Liver (tissue), 9 donors: ENCODE data around the gene NQO2. TPM values are rescaled to one million over a fixed set of nuclear protein-coding genes. Genes with fewer than 3 reads are reported as not detected.
"Not testable (repeated sequence)": the region's sequence is repeated elsewhere in the genome, so short reads cannot be mapped to it uniquely, and the experiment has no call there.

Experiments
- DNase-seq: peaks from one replicate; pipeline ENCODE4 v3.0.0-alpha.2; 2017; ENCODE audit warnings: low spot score
- H3K27ac ChIP-seq, 2 donors: one replicate each; pipeline ENCODE4 v1.7.0; 2013; ENCODE audit warnings: inconsistent platforms in 2 of 2, low read length in 2 of 2, control low read depth in 1 of 2, low read depth in 1 of 2, mild to moderate bottlenecking in 1 of 2
- H3K27me3 ChIP-seq, 4 donors: one replicate each; pipeline versions ENCODE4 v1.6.1 to v1.7.0; 2013; ENCODE audit warnings: low read length in 3 of 4, inconsistent platforms in 1 of 4, mild to moderate bottlenecking in 1 of 4, moderate library complexity in 1 of 4; ENCODE audit not compliant: control insufficient read depth in 4 of 4, insufficient read depth in 4 of 4
- H3K36me3 ChIP-seq, 4 donors: one replicate each; pipeline versions ENCODE4 v1.6.1 to v1.7.0; 2013; ENCODE audit warnings: low read length in 3 of 4, mild to moderate bottlenecking in 3 of 4, low read depth in 1 of 4, moderate library complexity in 1 of 4; ENCODE audit not compliant: control insufficient read depth in 4 of 4, insufficient read depth in 3 of 4
- H3K4me1 ChIP-seq, 4 donors: one replicate each; pipeline versions ENCODE4 v1.6.1 to v1.7.0; 2013; ENCODE audit warnings: low read length in 3 of 4, mild to moderate bottlenecking in 3 of 4, moderate library complexity in 1 of 4; ENCODE audit not compliant: control insufficient read depth in 4 of 4, insufficient read depth in 4 of 4
- H3K4me3 ChIP-seq, 3 donors: one replicate each; pipeline versions ENCODE4 v1.6.1 to v1.7.0; 2013; ENCODE audit warnings: low read length in 3 of 3, control low read depth in 1 of 3, low read depth in 1 of 3, mild to moderate bottlenecking in 1 of 3
- H3K9ac ChIP-seq, 2 donors: one replicate each; pipeline ENCODE4 v1.7.0; 2013; ENCODE audit warnings: low read length in 2 of 2, mild to moderate bottlenecking in 2 of 2, moderate library complexity in 2 of 2, control low read depth in 1 of 2, low read depth in 1 of 2
- H3K9me3 ChIP-seq, 4 donors: one replicate each; pipeline versions ENCODE4 v1.6.1 to v1.7.0; 2013; ENCODE audit warnings: low read length in 3 of 4; ENCODE audit not compliant: control insufficient read depth in 4 of 4
- EGR1 ChIP-seq, 2 donors: IDR thresholded peaks; 2 replicates each; pipeline ENCODE4 v1.6.1; 2016 to 2018; ENCODE audit warnings: antibody characterized with exemption in 2 of 2, low read depth in 2 of 2
- FOXA1 ChIP-seq: IDR thresholded peaks from 2 replicates; pipeline ENCODE4 v1.6.1; 2016; ENCODE audit warnings: antibody characterized with exemption
- FOXA2 ChIP-seq: IDR thresholded peaks from 2 replicates; pipeline ENCODE4 v1.6.1; 2016; ENCODE audit warnings: antibody characterized with exemption
- GABPA ChIP-seq, 2 donors: IDR thresholded peaks in 1 of 2; conservative IDR thresholded peaks in 1 of 2; 2 replicates each; pipeline ENCODE4 v1.6.1; 2016; ENCODE audit warnings: antibody characterized with exemption in 2 of 2, mild to moderate bottlenecking in 1 of 2, moderate library complexity in 1 of 2
- HNF4A ChIP-seq, 2 donors: conservative IDR thresholded peaks; 2 replicates each; pipeline ENCODE4 v1.6.1; 2016; ENCODE audit warnings: antibody characterized with exemption in 2 of 2, mild to moderate bottlenecking in 2 of 2
- JUND ChIP-seq, 2 donors: IDR thresholded peaks; 2 replicates each; pipeline ENCODE4 v1.6.1; 2016; ENCODE audit warnings: antibody characterized with exemption in 2 of 2
- NR2F2 ChIP-seq: IDR thresholded peaks from 2 replicates; pipeline ENCODE4 v1.6.1; 2016; ENCODE audit warnings: antibody characterized with exemption
- RAD21 ChIP-seq, 2 donors: IDR thresholded peaks; 2 replicates each; pipeline ENCODE4 v1.6.1; 2016; ENCODE audit warnings: antibody characterized with exemption in 2 of 2, mild to moderate bottlenecking in 2 of 2
- RXRA ChIP-seq, 2 donors: IDR thresholded peaks; 2 replicates each; pipeline ENCODE4 v1.6.1; 2017 to 2018; ENCODE audit warnings: antibody characterized with exemption in 2 of 2, mild to moderate bottlenecking in 1 of 2
- TAF1 ChIP-seq: conservative IDR thresholded peaks from 2 replicates; pipeline ENCODE4 v1.6.1; 2016; ENCODE audit warnings: antibody characterized with exemption, mild to moderate bottlenecking
- YY1 ChIP-seq: IDR thresholded peaks from 2 replicates; pipeline ENCODE4 v1.6.1; 2016; ENCODE audit warnings: antibody characterized with exemption, mild to moderate bottlenecking
- ZBTB33 ChIP-seq: IDR thresholded peaks from 2 replicates; pipeline ENCODE4 v1.6.1; 2016; ENCODE audit warnings: antibody characterized with exemption
- WGBS: extraction: QIAGEN DNeasy Blood & Tissue Kit; methylation state at CpG from one replicate; pipeline ENCODE4 v1.1.7; 2013; 5-methylcytosine and 5-hydroxymethylcytosine counted together
- polyA plus RNA-seq, 2 donors: library from polyadenylated mRNA; stranded (reverse) in 1 of 2; unstranded in 1 of 2; fragments of 200-250 nt in 1 of 2; fragments of >200 nt in 1 of 2; fragmentation: Nextera tagmentation in 1 of 2; extraction: Ambion mirVana in 1 of 2; gene quantifications; one replicate each; pipeline versions ENCODE4 v1.2.1 to v1.2.3, GENCODE V29; 2013 to 2015
- total RNA-seq, 2 donors: library from RNA; depleted of rRNA; stranded (reverse); fragments of >200 nt; gene quantifications; one replicate each; pipeline ENCODE4 v1.2.3, GENCODE V29; 2014
- TF ChIP-seq, protein P1 (sequence below): IDR thresholded peaks from 2 replicates; pipeline ENCODE4 v1.6.1; 2016; ENCODE audit warnings: antibody characterized with exemption
- TF ChIP-seq, protein P2 (sequence below): IDR thresholded peaks from 2 replicates; pipeline ENCODE4 v1.6.1; 2016; ENCODE audit warnings: antibody characterized with exemption
- donor health status: healthy.
- donor health status: healthy.
- donor health status: healthy.
- donor health status: healthy.
- donor health status: healthy.

The NQO2 gene
- total and polyA plus RNA-seq, 4 donors, result 11.5 to 127 (median 92.7) TPM

DNA sequence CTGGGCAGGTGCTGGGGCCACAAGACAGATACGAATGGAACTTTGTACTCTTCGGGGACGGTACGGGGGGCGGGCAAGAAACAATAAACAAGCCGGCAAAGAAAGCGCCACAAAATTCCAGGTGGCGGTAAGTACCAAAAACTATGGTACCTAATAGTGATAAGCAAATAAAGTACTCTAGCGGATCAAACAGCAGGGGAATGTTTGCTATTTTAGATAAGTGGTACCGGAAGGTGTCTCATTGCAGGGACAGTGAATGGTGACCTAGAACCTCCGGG is 53.5 kb downstream of the NQO2 start:
- Histone ChIP-seq H3K9me3 (no peaks in the 10 kb centered on the region), H3K4me1 (peaks cover 0 to 19% (median 7%) of the 10 kb centered on the region in 4 donors), H3K4me3 (peak overlapping the region; percentile 10 to 73 (median 68)), H3K9ac (peak overlapping the region in 1 of 2 donors; percentile 31), H3K27ac (no peak overlapping the region), H3K36me3 (no peaks in the 10 kb centered on the region), H3K27me3 (no peaks in the 10 kb centered on the region)
- TF ChIP-seq, protein P1, sequence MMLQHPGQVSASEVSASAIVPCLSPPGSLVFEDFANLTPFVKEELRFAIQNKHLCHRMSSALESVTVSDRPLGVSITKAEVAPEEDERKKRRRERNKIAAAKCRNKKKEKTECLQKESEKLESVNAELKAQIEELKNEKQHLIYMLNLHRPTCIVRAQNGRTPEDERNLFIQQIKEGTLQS, result no peak
- TF ChIP-seq YY1, result no peak
- no peak for TF ChIP-seq ZBTB33
- no peak for TF ChIP-seq EGR1 (IDR thresholded peaks at IDR 0.05; ENCODE audit: low read depth in 2 of 2)
- TF ChIP-seq NR2F2, result no peak
- no peak for TF ChIP-seq RXRA (IDR thresholded peaks at IDR 0.05)
- TF ChIP-seq HNF4A (conservative IDR thresholded peaks at IDR 0.05), result no peak
- TF ChIP-seq GABPA (IDR thresholded peaks at IDR 0.05 in 1 of 2, conservative IDR thresholded peaks at IDR 0.05 in 1 of 2), result no peak
- WGBS, result 30% methylated on average over 11 of the region's 11 CpGs
- no peak for DNase-seq

DNA sequence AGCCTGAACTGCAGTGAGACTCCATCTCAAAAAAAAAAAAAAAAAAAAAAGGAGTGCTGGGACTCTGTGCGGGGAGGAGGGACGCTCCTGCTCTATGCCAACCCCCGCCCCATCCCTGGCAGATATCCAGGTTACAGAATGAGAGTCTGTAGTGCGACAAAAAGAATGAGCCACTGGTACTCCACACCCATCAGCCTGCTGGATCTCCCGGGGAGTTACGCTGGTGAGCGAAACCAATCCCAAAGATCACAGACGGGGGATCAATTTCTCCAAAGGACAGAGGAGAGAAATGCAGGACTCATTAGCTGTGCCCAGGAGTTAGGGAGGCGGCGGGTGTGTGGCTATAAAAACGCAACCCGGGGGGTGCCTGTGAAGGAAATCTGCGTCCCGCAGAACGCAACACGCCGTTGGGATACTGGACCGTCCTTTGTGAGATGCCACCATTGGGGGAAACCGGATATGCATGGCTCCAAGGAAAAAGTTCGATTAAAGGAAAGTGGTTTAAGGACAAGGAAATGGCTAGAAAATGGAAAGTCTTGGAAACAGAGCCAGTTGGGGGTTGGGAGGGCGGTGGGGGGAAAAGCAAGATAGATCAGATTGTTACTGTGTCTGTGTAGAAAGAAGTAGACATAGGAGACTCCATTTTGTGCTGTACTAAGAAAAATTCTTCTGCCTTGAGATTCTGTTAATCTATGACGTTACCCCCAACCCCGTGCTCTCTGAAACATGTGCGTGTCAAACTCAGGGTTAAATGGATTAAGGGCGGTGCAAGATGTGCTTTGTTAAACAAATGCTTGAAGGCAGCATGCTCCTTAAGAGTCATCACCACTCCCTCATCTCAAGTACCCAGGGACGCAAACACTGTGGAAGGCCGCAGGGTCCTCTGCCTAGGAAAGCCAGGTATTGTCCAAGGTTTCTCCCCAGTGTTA is 54.8 kb downstream of the NQO2 start:
- H3K9me3 ChIP-seq, H3K9ac ChIP-seq, H3K27me3 ChIP-seq, H3K36me3 ChIP-seq, H3K4me3 ChIP-seq: not testable (repeated sequence)
- peak; percentile 65 for DNase-seq
- Histone ChIP-seq H3K27ac (peak overlapping the region in 1 of 2 donors; percentile 12), H3K4me1 (peaks cover 0 to 19% (median 8%) of the 10 kb centered on the region in 4 donors)
- 67% methylated on average over 27 of the region's 27 CpGs for WGBS

DNA sequence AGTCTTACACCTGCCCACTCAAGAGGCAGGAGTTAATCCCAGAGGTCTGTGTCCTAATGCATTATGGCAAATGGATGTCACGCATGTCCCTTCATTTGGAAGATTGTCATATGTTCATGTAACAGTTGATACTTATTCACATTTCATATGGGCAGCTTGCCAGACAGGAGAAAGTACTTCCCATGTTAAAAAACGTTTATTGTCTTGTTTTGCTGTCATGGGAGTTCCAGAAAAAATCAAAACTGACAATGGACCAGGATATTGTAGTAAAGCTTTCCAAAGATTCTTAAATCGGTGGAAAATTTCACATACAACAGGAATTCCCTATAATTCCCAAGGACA is 55.4 kb downstream of the NQO2 start:
- H3K9me3 ChIP-seq, DNase-seq, H3K27me3 ChIP-seq, H3K36me3 ChIP-seq, H3K27ac ChIP-seq, H3K4me3 ChIP-seq, H3K9ac ChIP-seq: not testable (repeated sequence)
- 57% methylated on average over 3 of the region's 3 CpGs for WGBS
- peaks cover 0 to 19% (median 8%) of the 10 kb centered on the region in 4 donors for H3K4me1 ChIP-seq

DNA sequence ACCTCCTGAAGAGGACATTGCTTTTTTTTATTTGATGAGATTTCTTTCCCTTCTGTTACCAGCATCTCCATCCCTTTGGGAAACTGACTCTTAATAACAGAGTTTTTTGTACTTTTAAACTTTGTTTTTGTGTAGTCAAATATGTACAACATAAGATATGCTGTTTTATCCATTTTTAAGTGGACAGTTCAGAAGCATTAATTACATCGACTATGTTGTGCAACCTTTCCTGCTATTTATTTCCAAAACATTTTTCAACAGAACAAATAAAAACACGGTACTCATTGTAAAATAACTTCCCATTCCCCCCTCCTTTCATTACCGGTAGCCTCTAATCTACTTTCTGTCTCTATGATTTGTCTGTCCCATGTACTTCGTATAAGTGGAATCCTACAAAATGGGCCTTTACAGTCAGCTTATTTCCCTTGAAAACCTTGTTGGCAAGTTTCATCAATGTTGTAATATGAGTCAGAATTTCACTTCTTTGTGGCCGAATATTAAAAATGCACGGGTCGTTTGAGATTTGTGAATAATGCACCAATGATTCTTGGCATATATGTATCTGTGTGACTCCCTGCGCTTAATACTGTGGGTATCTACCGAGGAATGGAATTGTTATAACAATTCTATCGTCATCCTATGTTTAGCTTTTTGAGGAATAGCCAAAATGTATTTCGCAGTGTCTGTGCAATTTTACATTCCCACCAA is 57.5 kb downstream of the NQO2 start:
- H3K36me3 ChIP-seq, result no peaks in the 10 kb centered on the region
- H3K27ac ChIP-seq, result no peak overlapping the region
- TF ChIP-seq RAD21 (IDR thresholded peaks at IDR 0.05) (no peak), FOXA2 (no peak), JUND (IDR thresholded peaks at IDR 0.05) (no peak), FOXA1 (no peak), TAF1 (no peak), EGR1 (IDR thresholded peaks at IDR 0.05; ENCODE audit: low read depth in 2 of 2) (no peak)
- TF ChIP-seq, protein P2, sequence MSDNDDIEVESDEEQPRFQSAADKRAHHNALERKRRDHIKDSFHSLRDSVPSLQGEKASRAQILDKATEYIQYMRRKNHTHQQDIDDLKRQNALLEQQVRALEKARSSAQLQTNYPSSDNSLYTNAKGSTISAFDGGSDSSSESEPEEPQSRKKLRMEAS, result no peak
- no peak for DNase-seq
- H3K9me3 ChIP-seq, result no peaks in the 10 kb centered on the region
- 80% methylated on average over 11 of the region's 11 CpGs for WGBS
- H3K9ac ChIP-seq, result no peak overlapping the region
- no peaks in the 10 kb centered on the region for H3K27me3 ChIP-seq
- H3K4me3 ChIP-seq, result no peak overlapping the region
- peaks cover 0 to 19% (median 8%) of the 10 kb centered on the region in 4 donors for H3K4me1 ChIP-seq
